Heart left ventricle (tissue), 16 donors: ENCODE data around the gene RASA4B. TPM values are rescaled to one million over a fixed set of nuclear protein-coding genes. Genes with fewer than 3 reads are reported as not detected.
"Not testable (repeated sequence)": the region's sequence is repeated elsewhere in the genome, so short reads cannot be mapped to it uniquely, and the experiment has no call there.

Experiments
- ATAC-seq, 4 donors: fragments of 200-7000 bp; cut with Tn5 transposase; one replicate each; pipeline ENCODE4 v1.9.1; 2020 to 2022; ENCODE audit warnings: moderate library complexity in 4 of 4, mild to moderate bottlenecking in 3 of 4, moderate number of reproducible peaks in 1 of 4
- DNase-seq, 5 donors: peaks; one replicate each; pipeline ENCODE4 v3.0.0-alpha.2; 2020
- H3K27ac ChIP-seq, 12 donors: fragments of 200-600 bp; sonication (generic) in 4 of 12; one replicate each; pipeline versions ENCODE4 v1.5.0 to v1.8.0; 2016 to 2022; ENCODE audit warnings: mild to moderate bottlenecking in 2 of 12
- H3K27me3 ChIP-seq, 9 donors: fragments of 200-600 bp; sonication (generic) in 2 of 9; one replicate each; pipeline versions ENCODE4 v1.5.1 to v1.8.0; 2016 to 2022; ENCODE audit warnings: mild to moderate bottlenecking in 3 of 9
- H3K36me3 ChIP-seq, 9 donors: fragments of 200-600 bp; sonication (generic) in 2 of 9; one replicate each; pipeline versions ENCODE4 v1.5.0 to v1.8.0; 2018 to 2022; ENCODE audit warnings: mild to moderate bottlenecking in 2 of 9
- H3K4me1 ChIP-seq, 12 donors: fragments of 200-600 bp; sonication (generic) in 4 of 12; one replicate each; pipeline versions ENCODE4 v1.5.0 to v1.8.0; 2016 to 2022; ENCODE audit warnings: mild to moderate bottlenecking in 3 of 12
- H3K4me3 ChIP-seq, 12 donors: fragments of 200-600 bp; sonication (generic) in 4 of 12; one replicate each; pipeline versions ENCODE4 v1.5.0 to v1.8.0; 2017 to 2022; ENCODE audit warnings: mild to moderate bottlenecking in 9 of 12, moderate library complexity in 4 of 12
- H3K9me3 ChIP-seq, 12 donors: fragments of 200-600 bp; sonication (generic) in 4 of 12; one replicate each; pipeline versions ENCODE4 v1.5.0 to v1.8.0; 2016 to 2022; ENCODE audit warnings: mild to moderate bottlenecking in 1 of 12
- WGBS, 4 donors: extraction: QIAGEN DNeasy Blood & Tissue Kit in 2 of 4; methylation state at CpG; one replicate each; pipeline versions ENCODE4 v1.1.5 to v1.1.7; 2013 to 2018; 5-methylcytosine and 5-hydroxymethylcytosine counted together
- intact Hi-C, 10 donors: fragments of 100-400 bp; cut with DNase I; formaldehyde crosslinking; loops; one replicate each; pipeline versions ENCODE4 v1.11.1 to v1.14.2; 2022
- long read RNA-seq, 3 donors: library from polyadenylated mRNA; unstranded; transcript quantifications; one replicate each; pipeline ENCODE4 v2.0.0, GENCODE V29; 2020 to 2021
- polyA plus RNA-seq, 2 donors: library from polyadenylated mRNA; stranded (reverse); fragments of 200-250 nt; gene quantifications; one replicate each; pipeline ENCODE4 v1.2.3, GENCODE V29; 2013
- total RNA-seq, 9 donors: library from RNA; depleted of rRNA in 2 of 9; stranded (reverse); fragments of >200 nt in 2 of 9; fragmentation: NEBNext Ultra II Directional in 3 of 9; extraction: Animal tissue kit (Norgen Biotek cat#: 25700) in 3 of 9; gene quantifications; one replicate each; pipeline versions ENCODE4 v1.1.0 to v1.2.4, GENCODE V29; 2016 to 2023
- donor health status: ischemic (EF 13 %, LVEDD 7.1; RV severe dilation, severe dysfunction).
- donor health status: healthy with polysubstance abuse.
- donor health status: DM: no; HTN: yes; CAD: no.
- donor health status: DM: no; HTN: no; CAD: no.
- donor health status: ischemic (EF 25% LVEDD 6.9; RV normal size, moderate dysfunction).
- donor health status: ischemic (EF 25% LVEDD 5.7; RV mildly dilated, moderate dysfunction).
- donor health status: healthy.
- donor health status: DM: yes; HTN: yes; CAD: no.
- donor health status: ischemic (EF 35%, LVEDD 5.7; RV mildly dilated, moderate dysfunction).
- donor health status: nonischemic (EF 11% LVEDD 7.7; RV severe dilation, severe dysfunction).
- donor health status: DM: yes; HTN: yes; CAD: no.
- donor health status: PGD.
- donor health status: ischemic (EF 29% LVEDD 5.4; RV normal size, mild dysfunction).
- donor health status: nonischemic (EF 23%, LVEDD 6.1; RV moderate dilation, normal function).

RASA4B gene
- 10 to 100 TPM in 2 of 9 donors, 1 to 10 TPM in 7; 3.3 to 28.1 (median 7.1) TPM for total RNA-seq
- 1 to 10 TPM; 2.7 to 3.2 TPM for polyA plus RNA-seq
- long read RNA-seq, donor 1, partial matches to known transcripts = 1 of 3 reads
- long read RNA-seq, donor 1, other reads (novel, unspliced or antisense) = 2 of 3 reads
- long read RNA-seq, donor 2 = 0 reads
- long read RNA-seq, donor 3, partial matches to known transcripts = 0 of 2 reads
- long read RNA-seq, donor 3, other reads (novel, unspliced or antisense) = 1 of 2 reads

- intact Hi-C loops, H3K9me3 ChIP-seq, H3K27me3 ChIP-seq, H3K36me3 ChIP-seq, H3K27ac ChIP-seq, H3K4me1 ChIP-seq: not testable (repeated sequence)
- WGBS, 4 donors = 0 to 1% methylated on average over 17 to 20 of the region's 61 CpGs; no CpG with 5 or more reads in 2 of the 4 donors
- peak in 4 of 5 donors; percentile 13 to 66 (median 29) for DNase-seq
- ATAC-seq = peak; percentile 92 to 97 (median 94)
- H3K4me3 ChIP-seq = peak within 1 kb of the TSS in 4 of 12 donors; percentile 32 to 39 (median 38)
Measured at GRCh38 chr7:102517550-102518147, at the start of gene RASA4B. Gene RASA4B, minus strand, starts transcription at chr7:102517777. Its CDS starts 67 bp downstream, at chr7:102517710.

GRCh38 chr7:102550808-102551422 is 33.3 kb upstream of the RASA4B start, which contains the start of gene SPDYE2:
Gene SPDYE2, plus strand, starts transcription at chr7:102551226. Its CDS starts 2,030 bp downstream, at chr7:102553256.
- H3K4me1 ChIP-seq, H3K9me3 ChIP-seq, H3K36me3 ChIP-seq, H3K4me3 ChIP-seq, intact Hi-C loops, DNase-seq, H3K27me3 ChIP-seq, H3K27ac ChIP-seq: not testable (repeated sequence)
- no CpG with 5 or more reads among the region's 6 CpGs for whole genome bisulfite sequencing, 4 donors
- ATAC-seq = peak in 2 of 4 donors; percentile 48 to 68

GRCh38 chr7:102546353-102546752 is 28.8 kb upstream of the RASA4B start:
- intact Hi-C loops, DNase-seq, ATAC-seq, H3K4me1 ChIP-seq, H3K27me3 ChIP-seq, H3K4me3 ChIP-seq, H3K36me3 ChIP-seq, H3K27ac ChIP-seq, H3K9me3 ChIP-seq: not testable (repeated sequence)
- 88 to 91% methylated on average over 1 to 2 of the region's 6 CpGs; no CpG with 5 or more reads in 2 of the 4 donors for WGBS, 4 donors

- H3K4me3 ChIP-seq, H3K27ac ChIP-seq, H3K27me3 ChIP-seq, H3K4me1 ChIP-seq, intact Hi-C loops, H3K36me3 ChIP-seq, H3K9me3 ChIP-seq, ATAC-seq: not testable (repeated sequence)
- DNase-seq = peak in 1 of 5 donors; percentile 3
- WGBS, 4 donors = 95 to 98% (median 97%) methylated on average over 7 to 8 of the region's 12 CpGs; no CpG with 5 or more reads in 1 of the 4 donors
Measured at GRCh38 chr7:102545288-102545687, 27.7 kb upstream of the RASA4B start.

- H3K9me3 ChIP-seq, H3K27me3 ChIP-seq, H3K27ac ChIP-seq, H3K4me3 ChIP-seq, H3K36me3 ChIP-seq, DNase-seq, H3K4me1 ChIP-seq, intact Hi-C loops: not testable (repeated sequence)
- WGBS, 4 donors = no CpG with 5 or more reads among the region's 1 CpG
- peak in 2 of 4 donors; percentile 15 to 18 for ATAC-seq
Measured at GRCh38 chr7:102544372-102544771, 26.8 kb upstream of the RASA4B start.

- WGBS, 4 donors = no CpG with 5 or more reads among the region's 8 CpGs
- ATAC-seq = peak in 3 of 4 donors; percentile 28 to 41 (median 32)
- H3K27ac ChIP-seq, H3K27me3 ChIP-seq, H3K4me1 ChIP-seq, H3K4me3 ChIP-seq, H3K36me3 ChIP-seq, intact Hi-C loops, H3K9me3 ChIP-seq, DNase-seq: not testable (repeated sequence)
Measured at GRCh38 chr7:102543596-102543995, 26.0 kb upstream of the RASA4B start, which contains the start of gene UPK3BL2. Gene UPK3BL2, minus strand, starts transcription at chr7:102543696. Its CDS starts 60 bp downstream, at chr7:102543636.

- H3K36me3 ChIP-seq, ATAC-seq, H3K27me3 ChIP-seq, H3K4me3 ChIP-seq, H3K4me1 ChIP-seq, H3K27ac ChIP-seq, intact Hi-C loops, H3K9me3 ChIP-seq: not testable (repeated sequence)
- 87 to 98% (median 94%) methylated on average over 6 to 7 of the region's 11 CpGs for WGBS, 4 donors
- peak in 1 of 5 donors; percentile 20 for DNase-seq
Measured at GRCh38 chr7:102542771-102543170, 25.2 kb upstream of the RASA4B start.

GRCh38 chr7:102542083-102542482 is 24.5 kb upstream of the RASA4B start:
- WGBS, 4 donors = 98 to 100% methylated on average over 4 of the region's 8 CpGs; no CpG with 5 or more reads in 2 of the 4 donors
- ATAC-seq (peak in 1 of 4 donors; percentile 3), DNase-seq (peak in 1 of 5 donors; percentile 33)
- H3K36me3 ChIP-seq, intact Hi-C loops, H3K4me3 ChIP-seq, H3K27ac ChIP-seq, H3K9me3 ChIP-seq, H3K4me1 ChIP-seq, H3K27me3 ChIP-seq: not testable (repeated sequence)

- H3K9me3 ChIP-seq, H3K4me3 ChIP-seq, ATAC-seq, intact Hi-C loops, H3K36me3 ChIP-seq, H3K27me3 ChIP-seq, H3K27ac ChIP-seq, H3K4me1 ChIP-seq: not testable (repeated sequence)
- peak in 1 of 5 donors; percentile 28 for DNase-seq
- 92 to 96% (median 93%) methylated on average over 3 to 6 of the region's 6 CpGs for WGBS, 4 donors
Measured at GRCh38 chr7:102540604-102541003, 23.0 kb upstream of the RASA4B start.

- ATAC-seq, H3K27ac ChIP-seq, H3K9me3 ChIP-seq, H3K4me1 ChIP-seq, H3K4me3 ChIP-seq, intact Hi-C loops, DNase-seq, H3K36me3 ChIP-seq, H3K27me3 ChIP-seq: not testable (repeated sequence)
- 52 to 77% (median 71%) methylated on average over 2 to 4 of the region's 8 CpGs for WGBS, 4 donors
Measured at GRCh38 chr7:102535062-102535615, 17.6 kb upstream of the RASA4B start.
